ENCODE measurements around the gene RNF38.

DNA sequence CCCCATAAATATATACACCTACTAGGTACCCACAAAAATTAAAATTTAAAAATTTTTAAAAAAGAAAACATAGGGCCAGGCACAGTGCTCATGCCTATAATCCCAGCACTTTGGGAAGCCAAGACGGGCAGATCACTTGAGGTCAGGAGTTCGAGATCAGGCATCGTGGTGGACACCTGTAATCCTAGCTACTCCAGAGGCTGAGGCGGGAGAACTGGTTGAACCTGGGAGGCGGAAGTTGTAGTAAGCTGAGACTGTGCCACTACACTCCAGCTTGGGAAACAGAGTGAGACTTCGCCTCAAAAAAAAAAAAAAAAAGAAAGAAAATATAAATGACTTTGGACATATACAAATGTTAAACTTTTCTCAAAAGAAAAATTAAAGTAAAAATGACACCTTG, 33.3 kb upstream of the RNF38 start:
- TF ChIP-seq, protein P1, sequence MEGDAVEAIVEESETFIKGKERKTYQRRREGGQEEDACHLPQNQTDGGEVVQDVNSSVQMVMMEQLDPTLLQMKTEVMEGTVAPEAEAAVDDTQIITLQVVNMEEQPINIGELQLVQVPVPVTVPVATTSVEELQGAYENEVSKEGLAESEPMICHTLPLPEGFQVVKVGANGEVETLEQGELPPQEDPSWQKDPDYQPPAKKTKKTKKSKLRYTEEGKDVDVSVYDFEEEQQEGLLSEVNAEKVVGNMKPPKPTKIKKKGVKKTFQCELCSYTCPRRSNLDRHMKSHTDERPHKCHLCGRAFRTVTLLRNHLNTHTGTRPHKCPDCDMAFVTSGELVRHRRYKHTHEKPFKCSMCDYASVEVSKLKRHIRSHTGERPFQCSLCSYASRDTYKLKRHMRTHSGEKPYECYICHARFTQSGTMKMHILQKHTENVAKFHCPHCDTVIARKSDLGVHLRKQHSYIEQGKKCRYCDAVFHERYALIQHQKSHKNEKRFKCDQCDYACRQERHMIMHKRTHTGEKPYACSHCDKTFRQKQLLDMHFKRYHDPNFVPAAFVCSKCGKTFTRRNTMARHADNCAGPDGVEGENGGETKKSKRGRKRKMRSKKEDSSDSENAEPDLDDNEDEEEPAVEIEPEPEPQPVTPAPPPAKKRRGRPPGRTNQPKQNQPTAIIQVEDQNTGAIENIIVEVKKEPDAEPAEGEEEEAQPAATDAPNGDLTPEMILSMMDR (IDR thresholded peaks at IDR 0.05), result no peak
- no peak for TF ChIP-seq POLR2A (IDR thresholded peaks at IDR 0.05)
